HL-60 (cell line): ENCODE measurements around the gene C1D.

Experiments
- DNase-seq, 2 experiments: peaks; one replicate each; pipeline ENCODE4 v3.0.0-alpha.2; 2010 to 2020; ENCODE audit warnings: low read depth in 1 of 2, low spot score in 1 of 2
- H3K27ac ChIP-seq: fragments of 250-450 bp; sonication (Bioruptor Pico); replicated peaks from 2 replicates; pipeline ENCODE4 v1.5.1; 2020; ENCODE audit warnings: mild to moderate bottlenecking, moderate library complexity
- H3K27me3 ChIP-seq: fragments of 250-450 bp; sonication (Bioruptor Pico); 2 replicates; pipeline ENCODE4 v1.5.1; 2021; ENCODE audit warnings: mild to moderate bottlenecking, moderate library complexity; ENCODE audit not compliant: insufficient read depth, poor library complexity, severe bottlenecking
- H3K4me3 ChIP-seq: replicated peaks from 2 replicates; pipeline ENCODE4 v1.5.1; 2011; ENCODE audit warnings: mild to moderate bottlenecking, control low read depth, low read length; ENCODE audit not compliant: insufficient read depth
- GABPA ChIP-seq: IDR thresholded peaks from 2 replicates; pipeline ENCODE4 v1.6.1; 2012; ENCODE audit warnings: low read depth
- POLR2AphosphoS5 ChIP-seq: IDR thresholded peaks from 2 replicates; pipeline ENCODE4 v1.6.1; 2012; ENCODE audit warnings: low read depth
- SPI1 ChIP-seq: IDR thresholded peaks from 2 replicates; pipeline ENCODE4 v1.6.1; 2012; ENCODE audit warnings: low read depth, mild to moderate bottlenecking, borderline replicate concordance
- TF ChIP-seq, protein P1 (sequence below): IDR thresholded peaks from one replicate; pipeline ENCODE4 v1.5.1; 2011; ENCODE audit warnings: low read length, control low read depth, inconsistent platforms; ENCODE audit not compliant: insufficient read depth
- TF ChIP-seq, protein P2 (sequence below): IDR thresholded peaks from 2 replicates; pipeline ENCODE4 v1.6.1; 2012; ENCODE audit warnings: low read depth; ENCODE audit not compliant: insufficient replicate concordance

Gene C1D

DNA sequence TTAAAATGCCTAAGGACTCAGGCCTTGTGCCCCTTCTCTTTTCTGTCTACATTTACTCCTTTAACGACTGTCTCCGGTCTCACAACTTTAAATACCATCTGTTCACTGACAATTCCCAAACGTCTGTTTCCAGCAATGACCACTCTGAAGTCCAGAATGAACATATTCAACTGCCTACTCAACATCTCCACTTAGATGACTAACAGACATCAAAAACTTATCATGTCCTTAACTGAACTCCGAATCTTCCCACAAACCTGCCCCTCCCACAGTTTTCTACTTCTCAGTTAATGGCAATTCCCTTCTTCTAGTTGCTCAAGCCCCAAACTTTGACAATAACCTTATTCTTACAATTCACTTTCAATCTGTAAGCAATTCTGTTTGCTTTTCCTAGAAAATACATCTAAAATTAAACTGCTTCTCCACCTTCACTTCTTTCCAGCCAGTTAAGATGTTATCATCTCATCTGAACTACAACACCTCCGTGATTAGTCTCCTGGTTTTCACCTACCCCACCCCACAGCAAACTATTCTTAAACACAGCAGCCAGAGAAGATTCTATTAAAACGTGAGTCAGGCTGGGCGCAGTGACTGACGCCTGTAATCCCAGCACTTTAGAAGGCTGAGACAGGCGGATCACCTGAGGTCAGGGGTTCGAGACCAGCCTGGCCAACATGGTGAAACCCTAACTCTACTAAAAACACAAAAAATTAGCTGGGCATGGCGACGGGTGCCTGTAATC is 2.8 kb downstream of the C1D start:
- H3K4me3 ChIP-seq, result no peak overlapping the region
- no peaks in the 10 kb centered on the region for H3K27me3 ChIP-seq
- DNase-seq, result no peak
- H3K27ac ChIP-seq, result no peak overlapping the region
- TF ChIP-seq, protein P1, sequence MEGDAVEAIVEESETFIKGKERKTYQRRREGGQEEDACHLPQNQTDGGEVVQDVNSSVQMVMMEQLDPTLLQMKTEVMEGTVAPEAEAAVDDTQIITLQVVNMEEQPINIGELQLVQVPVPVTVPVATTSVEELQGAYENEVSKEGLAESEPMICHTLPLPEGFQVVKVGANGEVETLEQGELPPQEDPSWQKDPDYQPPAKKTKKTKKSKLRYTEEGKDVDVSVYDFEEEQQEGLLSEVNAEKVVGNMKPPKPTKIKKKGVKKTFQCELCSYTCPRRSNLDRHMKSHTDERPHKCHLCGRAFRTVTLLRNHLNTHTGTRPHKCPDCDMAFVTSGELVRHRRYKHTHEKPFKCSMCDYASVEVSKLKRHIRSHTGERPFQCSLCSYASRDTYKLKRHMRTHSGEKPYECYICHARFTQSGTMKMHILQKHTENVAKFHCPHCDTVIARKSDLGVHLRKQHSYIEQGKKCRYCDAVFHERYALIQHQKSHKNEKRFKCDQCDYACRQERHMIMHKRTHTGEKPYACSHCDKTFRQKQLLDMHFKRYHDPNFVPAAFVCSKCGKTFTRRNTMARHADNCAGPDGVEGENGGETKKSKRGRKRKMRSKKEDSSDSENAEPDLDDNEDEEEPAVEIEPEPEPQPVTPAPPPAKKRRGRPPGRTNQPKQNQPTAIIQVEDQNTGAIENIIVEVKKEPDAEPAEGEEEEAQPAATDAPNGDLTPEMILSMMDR, result no peak
- TF ChIP-seq, protein P2, sequence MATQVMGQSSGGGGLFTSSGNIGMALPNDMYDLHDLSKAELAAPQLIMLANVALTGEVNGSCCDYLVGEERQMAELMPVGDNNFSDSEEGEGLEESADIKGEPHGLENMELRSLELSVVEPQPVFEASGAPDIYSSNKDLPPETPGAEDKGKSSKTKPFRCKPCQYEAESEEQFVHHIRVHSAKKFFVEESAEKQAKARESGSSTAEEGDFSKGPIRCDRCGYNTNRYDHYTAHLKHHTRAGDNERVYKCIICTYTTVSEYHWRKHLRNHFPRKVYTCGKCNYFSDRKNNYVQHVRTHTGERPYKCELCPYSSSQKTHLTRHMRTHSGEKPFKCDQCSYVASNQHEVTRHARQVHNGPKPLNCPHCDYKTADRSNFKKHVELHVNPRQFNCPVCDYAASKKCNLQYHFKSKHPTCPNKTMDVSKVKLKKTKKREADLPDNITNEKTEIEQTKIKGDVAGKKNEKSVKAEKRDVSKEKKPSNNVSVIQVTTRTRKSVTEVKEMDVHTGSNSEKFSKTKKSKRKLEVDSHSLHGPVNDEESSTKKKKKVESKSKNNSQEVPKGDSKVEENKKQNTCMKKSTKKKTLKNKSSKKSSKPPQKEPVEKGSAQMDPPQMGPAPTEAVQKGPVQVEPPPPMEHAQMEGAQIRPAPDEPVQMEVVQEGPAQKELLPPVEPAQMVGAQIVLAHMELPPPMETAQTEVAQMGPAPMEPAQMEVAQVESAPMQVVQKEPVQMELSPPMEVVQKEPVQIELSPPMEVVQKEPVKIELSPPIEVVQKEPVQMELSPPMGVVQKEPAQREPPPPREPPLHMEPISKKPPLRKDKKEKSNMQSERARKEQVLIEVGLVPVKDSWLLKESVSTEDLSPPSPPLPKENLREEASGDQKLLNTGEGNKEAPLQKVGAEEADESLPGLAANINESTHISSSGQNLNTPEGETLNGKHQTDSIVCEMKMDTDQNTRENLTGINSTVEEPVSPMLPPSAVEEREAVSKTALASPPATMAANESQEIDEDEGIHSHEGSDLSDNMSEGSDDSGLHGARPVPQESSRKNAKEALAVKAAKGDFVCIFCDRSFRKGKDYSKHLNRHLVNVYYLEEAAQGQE, result no peak
- TF ChIP-seq SPI1, result no peak
- TF ChIP-seq GABPA, result no peak
- no peak for TF ChIP-seq POLR2AphosphoS5

DNA sequence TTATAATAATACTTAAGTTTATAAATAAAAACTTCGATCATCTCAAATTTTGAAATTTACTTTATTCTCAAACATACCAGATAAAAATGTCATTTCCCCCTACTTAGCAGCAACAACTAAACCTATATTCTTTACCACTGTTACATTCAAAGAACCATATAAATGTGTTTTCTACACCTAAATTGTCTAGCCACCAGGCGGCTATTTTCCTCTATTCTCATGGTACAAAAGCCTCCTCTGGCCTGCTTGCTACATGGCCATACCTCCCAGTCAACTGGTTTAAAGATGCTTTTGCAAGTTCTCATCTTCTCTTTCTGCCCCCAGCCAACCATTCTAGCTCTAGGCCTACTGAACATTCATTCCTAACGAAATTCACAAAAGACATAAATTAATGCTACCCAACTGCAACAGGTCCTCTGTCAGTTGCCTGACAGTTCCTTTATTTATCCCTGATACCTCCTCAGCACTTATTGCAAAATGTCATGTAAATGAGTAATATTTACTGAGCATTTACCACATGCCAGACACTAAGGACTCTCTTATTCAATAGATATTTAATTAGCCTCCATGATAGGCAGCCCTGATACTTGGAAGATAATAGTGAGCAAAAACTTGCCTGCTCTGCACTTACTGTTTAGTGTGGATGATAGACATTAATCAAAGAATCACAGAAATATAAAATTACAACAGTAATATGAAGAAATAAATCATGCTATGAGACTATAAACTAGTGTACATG is 5.0 kb downstream of the C1D start:
- Histone ChIP-seq H3K27me3 (no peaks in the 10 kb centered on the region), H3K27ac (no peak overlapping the region), H3K4me3 (no peak overlapping the region)
- DNase-seq, result no peak
- TF ChIP-seq, protein P1, result no peak
- TF ChIP-seq SPI1, result no peak
- TF ChIP-seq, protein P2, result no peak
- no peak for TF ChIP-seq POLR2AphosphoS5
- TF ChIP-seq GABPA, result no peak

DNA sequence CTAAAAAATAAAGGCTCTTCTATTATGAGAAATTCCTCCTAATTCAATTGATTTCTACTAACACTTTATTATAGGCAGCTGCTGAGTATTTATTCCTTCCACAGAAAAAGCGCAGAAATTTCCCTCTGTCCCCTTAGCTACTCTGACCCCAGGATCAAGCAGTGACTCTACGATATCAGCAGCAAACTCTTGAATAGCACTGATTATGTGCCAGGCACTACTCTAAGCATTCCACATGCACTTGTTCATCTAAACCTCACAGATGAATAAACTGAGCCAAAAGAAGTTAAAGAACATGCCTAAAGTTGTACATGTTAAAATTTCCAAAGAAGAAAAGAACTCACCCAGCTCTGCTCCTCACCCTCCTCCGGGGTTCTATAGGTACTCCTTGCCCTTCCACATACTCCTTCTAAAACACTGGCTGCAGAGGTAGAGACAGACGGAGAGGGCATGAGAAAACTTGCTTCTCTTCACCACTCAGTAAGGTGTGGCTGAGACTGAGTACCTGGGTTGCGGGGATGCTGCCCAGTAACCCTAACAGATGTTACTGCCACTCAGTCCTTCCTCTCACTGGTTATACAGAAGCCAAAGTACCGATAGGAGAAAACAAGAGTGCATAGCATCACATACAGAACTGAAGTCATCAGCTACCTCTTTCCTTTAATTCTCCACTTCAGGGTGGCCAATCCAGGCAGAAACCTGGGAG is 9.9 kb downstream of the C1D start:
- no peaks in the 10 kb centered on the region for H3K27me3 ChIP-seq
- no peak for TF ChIP-seq POLR2AphosphoS5
- no peak for TF ChIP-seq SPI1
- no peak for TF ChIP-seq GABPA
- TF ChIP-seq, protein P2, result no peak
- TF ChIP-seq, protein P1, result no peak
- DNase-seq, result no peak
- no peak overlapping the region for H3K27ac ChIP-seq
- no peak overlapping the region for H3K4me3 ChIP-seq
